Measurements from ENCODE around the gene GAPDH.

Gene GAPDH

GRCh38 chr12:6548556-6548955, 14.2 kb downstream of the GAPDH start:
- ChIA-PET CTCF (interaction anchor here (0.8 to 4.3 kb wide), 2 partner anchors 10 to 11 kb away, joined by 3 to 16 read pairs; no protein-coding TSS in a partner anchor), POLR2A (interaction anchor here (0.6 kb wide), 1 partner anchor 13 kb away, joined by 3 read pairs; no protein-coding TSS in a partner anchor)
- no peak overlapping the region for H3K27ac ChIP-seq (ENCODE audit: extremely low read depth, low read depth, low read length)
- H3K9me3 ChIP-seq (ENCODE audit: control insufficient read depth, insufficient read depth, low read depth, low read length): no peaks in the 10 kb centered on the region
- H3K4me1 ChIP-seq (ENCODE audit: control insufficient read depth, insufficient read depth, low read length): peaks cover 12% of the 10 kb centered on the region
- H3K4me3 ChIP-seq (ENCODE audit: low read depth, low read length): no peak overlapping the region
- TF ChIP-seq ZNF843 (tag by site-specific recombination; IDR thresholded peaks at IDR 0.05): no peak
- TF ChIP-seq ZSCAN18 (tag by site-specific recombination; IDR thresholded peaks at IDR 0.05): no peak
- no peak for TF ChIP-seq ZNF391 (tag by site-specific recombination; IDR thresholded peaks at IDR 0.05; ENCODE audit: borderline replicate concordance, low read depth)
- no peak for TF ChIP-seq ZNF623 (tag by site-specific recombination; IDR thresholded peaks at IDR 0.05)
- TF ChIP-seq ZNF768 (tag by site-specific recombination; IDR thresholded peaks at IDR 0.05): no peak
- peaks cover 32 to 83% of the 10 kb centered on the region in 2 experiments for H3K36me3 ChIP-seq (ENCODE audit: control insufficient read depth in 2 of 2, insufficient read depth in 1 of 2, low read length in 2 of 2)

GRCh38 chr12:6548966-6549683, 14.8 kb downstream of the GAPDH start:
- H3K27ac ChIP-seq (ENCODE audit: extremely low read depth, low read depth, low read length): no peak overlapping the region
- POLR2A ChIA-PET: interaction anchor here (0.6 to 5.7 kb wide), 2 partner anchors 13 to 14 kb away, joined by 3 to 90 read pairs; partner anchors contain the start of gene GAPDH

GRCh38 chr12:6549684-6550151, 15.4 kb downstream of the GAPDH start:
- H3K9me3 ChIP-seq (ENCODE audit: control insufficient read depth, insufficient read depth, low read depth, low read length): no peaks in the 10 kb centered on the region
- ChIA-PET CTCF (interaction anchor here (1.1 to 4.3 kb wide), 3 partner anchors 10 to 13 kb away, joined by 4 to 16 read pairs (median 7); no protein-coding TSS in a partner anchor), POLR2A (interaction anchor here (5.7 kb wide), 1 partner anchor 15 kb away, joined by 90 read pairs; the partner anchor contains the start of gene GAPDH)
- no peak overlapping the region for H3K27ac ChIP-seq (ENCODE audit: extremely low read depth, low read depth, low read length)
- no peak overlapping the region for H3K4me3 ChIP-seq (ENCODE audit: low read depth, low read length)
- H3K36me3 ChIP-seq (ENCODE audit: control insufficient read depth in 2 of 2, insufficient read depth in 1 of 2, low read length in 2 of 2): peaks cover 25 to 79% of the 10 kb centered on the region in 2 experiments
- H3K4me1 ChIP-seq (ENCODE audit: control insufficient read depth, insufficient read depth, low read length): peaks cover 18% of the 10 kb centered on the region
- TF ChIP-seq ZNF114 (tag by site-specific recombination; IDR thresholded peaks at IDR 0.05) (no peak), GLIS1 (tag by site-specific recombination; IDR thresholded peaks at IDR 0.05) (no peak), HIC1 (tag by site-specific recombination; IDR thresholded peaks at IDR 0.05) (no peak), BCL6B (tag by site-specific recombination; IDR thresholded peaks at IDR 0.05) (no peak), ZNF426 (tag by site-specific recombination; IDR thresholded peaks at IDR 0.05) (no peak), YY1 (tag by site-specific recombination; IDR thresholded peaks at IDR 0.05) (no peak), ZNF202 (tag by site-specific recombination; IDR thresholded peaks at IDR 0.05; ENCODE audit: borderline replicate concordance) (no peak), ZNF155 (tag by site-specific recombination; IDR thresholded peaks at IDR 0.05) (no peak), ZNF223 (tag by site-specific recombination; IDR thresholded peaks at IDR 0.05) (no peak), ZIC2 (tag by site-specific recombination; IDR thresholded peaks at IDR 0.05) (no peak), SP3 (tag by site-specific recombination; IDR thresholded peaks at IDR 0.05) (no peak), RBAK (tag by site-specific recombination; IDR thresholded peaks at IDR 0.05) (no peak), ATF2 (tag by site-specific recombination; IDR thresholded peaks at IDR 0.05; ENCODE audit: low read depth) (no peak), OSR2 (tag by site-specific recombination; IDR thresholded peaks at IDR 0.05) (no peak), ZNF280C (tag by site-specific recombination; IDR thresholded peaks at IDR 0.05) (no peak), ZSCAN30 (tag by site-specific recombination; IDR thresholded peaks at IDR 0.05) (no peak)

More at GRCh38 chr12:6548966-6549683, 14.8 kb downstream of the GAPDH start:
- CTCF ChIA-PET: interaction anchor here (0.8 to 4.3 kb wide), 3 partner anchors 9 to 14 kb away, joined by 3 to 16 read pairs (median 7); no protein-coding TSS in a partner anchor
- no peaks in the 10 kb centered on the region for H3K9me3 ChIP-seq (ENCODE audit: control insufficient read depth, insufficient read depth, low read depth, low read length)
- no peak for TF ChIP-seq ZNF830 (tag by site-specific recombination; IDR thresholded peaks at IDR 0.05; ENCODE audit: low read depth)
- H3K36me3 ChIP-seq (ENCODE audit: control insufficient read depth in 2 of 2, insufficient read depth in 1 of 2, low read length in 2 of 2): peaks cover 30 to 85% of the 10 kb centered on the region in 2 experiments
- H3K4me1 ChIP-seq (ENCODE audit: control insufficient read depth, insufficient read depth, low read length): peaks cover 16% of the 10 kb centered on the region
- no peak overlapping the region for H3K4me3 ChIP-seq (ENCODE audit: low read depth, low read length)
